HEK293 (cell line): ENCODE results near the gene PCDH1.

ENCODE experiments used
- HIC1 ChIP-seq: fragments of 450-650 bp; formaldehyde crosslinking; IDR thresholded peaks from 2 replicates; pipeline ENCODE4 v1.5.1; 2016; ENCODE audit warnings: missing biosample characterization, missing genetic modification characterization
- HOXC10 ChIP-seq: sonication (generic); formaldehyde crosslinking; IDR thresholded peaks from 2 replicates; pipeline ENCODE4 v1.8.1; 2023; ENCODE audit warnings: mild to moderate bottlenecking, missing genetic modification reagents
- RBAK ChIP-seq: fragments of 450-650 bp; formaldehyde crosslinking; IDR thresholded peaks from 2 replicates; pipeline ENCODE4 v1.5.1; 2016; ENCODE audit warnings: missing biosample characterization, missing genetic modification characterization
- YY2 ChIP-seq: fragments of 450-650 bp; formaldehyde crosslinking; IDR thresholded peaks from 2 replicates; pipeline ENCODE4 v1.5.1; 2016; ENCODE audit warnings: missing biosample characterization, missing genetic modification characterization
- ZBTB11 ChIP-seq: fragments of 450-650 bp; formaldehyde crosslinking; conservative IDR thresholded peaks from 2 replicates; pipeline ENCODE4 v1.5.1; 2016; ENCODE audit warnings: low read depth, missing biosample characterization, missing genetic modification characterization
- ZBTB20 ChIP-seq: fragments of 450-650 bp; formaldehyde crosslinking; IDR thresholded peaks from 2 replicates; pipeline ENCODE4 v1.5.1; 2016; ENCODE audit warnings: missing biosample characterization, missing genetic modification characterization
- ZBTB44 ChIP-seq: fragments of 450-650 bp; IDR thresholded peaks from 2 replicates; pipeline ENCODE4 v1.5.1; 2018; ENCODE audit warnings: missing biosample characterization, mild to moderate bottlenecking, missing genetic modification characterization
- ZBTB6 ChIP-seq: fragments of 450-650 bp; formaldehyde crosslinking; IDR thresholded peaks from 2 replicates; pipeline ENCODE4 v1.5.1; 2017; ENCODE audit warnings: missing biosample characterization, missing genetic modification characterization
- ZBTB7A ChIP-seq: fragments of 450-650 bp; formaldehyde crosslinking; IDR thresholded peaks from 2 replicates; pipeline ENCODE4 v1.5.1; 2016; ENCODE audit warnings: low read depth, missing biosample characterization, missing genetic modification characterization
- ZFHX2 ChIP-seq: fragments of 450-650 bp; formaldehyde crosslinking; conservative IDR thresholded peaks from 2 replicates; pipeline ENCODE4 v1.5.1; 2016; ENCODE audit warnings: missing biosample characterization, missing genetic modification characterization
- ZNF114 ChIP-seq: fragments of 450-650 bp; formaldehyde crosslinking; IDR thresholded peaks from 2 replicates; pipeline ENCODE4 v1.5.0; 2017; ENCODE audit warnings: missing biosample characterization, missing genetic modification characterization
- ZNF155 ChIP-seq: fragments of 450-650 bp; formaldehyde crosslinking; IDR thresholded peaks from 2 replicates; pipeline ENCODE4 v1.5.1; 2016; ENCODE audit warnings: missing biosample characterization, missing genetic modification characterization
- ZNF23 ChIP-seq: fragments of 450-650 bp; formaldehyde crosslinking; IDR thresholded peaks from 2 replicates; pipeline ENCODE4 v1.5.1; 2016; ENCODE audit warnings: missing biosample characterization, missing genetic modification characterization, borderline replicate concordance
- ZNF24 ChIP-seq: fragments of 450-650 bp; formaldehyde crosslinking; IDR thresholded peaks from 2 replicates; pipeline ENCODE4 v1.5.1; 2016; ENCODE audit warnings: missing biosample characterization, missing genetic modification characterization
- ZNF423 ChIP-seq: fragments of 450-650 bp; formaldehyde crosslinking; IDR thresholded peaks from 2 replicates; pipeline ENCODE4 v1.5.1; 2016; ENCODE audit warnings: missing biosample characterization, missing genetic modification characterization
- ZNF529 ChIP-seq: fragments of 450-650 bp; formaldehyde crosslinking; IDR thresholded peaks from 2 replicates; pipeline ENCODE4 v1.5.1; 2017; ENCODE audit warnings: missing genetic modification characterization, missing biosample characterization; ENCODE audit not compliant: insufficient replicate concordance
- ZNF560 ChIP-seq: fragments of 450-650 bp; formaldehyde crosslinking; IDR thresholded peaks from 2 replicates; pipeline ENCODE4 v1.5.1; 2017; ENCODE audit warnings: missing biosample characterization, missing genetic modification characterization, borderline replicate concordance
- ZNF561 ChIP-seq: fragments of 450-650 bp; IDR thresholded peaks from 2 replicates; pipeline ENCODE4 v1.5.1; 2018; ENCODE audit warnings: missing biosample characterization, missing genetic modification characterization, borderline replicate concordance
- ZNF600 ChIP-seq: fragments of 450-650 bp; formaldehyde crosslinking; IDR thresholded peaks from 2 replicates; pipeline ENCODE4 v1.5.1; 2016; ENCODE audit warnings: missing biosample characterization, missing genetic modification characterization
- ZNF645 ChIP-seq: fragments of 450-650 bp; formaldehyde crosslinking; IDR thresholded peaks from 2 replicates; pipeline ENCODE4; 2016; ENCODE audit warnings: missing biosample characterization, missing genetic modification characterization
- ZNF654 ChIP-seq: fragments of 450-650 bp; formaldehyde crosslinking; IDR thresholded peaks from 2 replicates; pipeline ENCODE4 v1.5.1; 2016; ENCODE audit warnings: low read depth, missing biosample characterization, missing genetic modification characterization
- ZNF658 ChIP-seq: fragments of 450-650 bp; formaldehyde crosslinking; IDR thresholded peaks from 2 replicates; pipeline ENCODE4; 2016; ENCODE audit warnings: missing biosample characterization, missing genetic modification characterization
- ZNF692 ChIP-seq: fragments of 450-650 bp; formaldehyde crosslinking; IDR thresholded peaks from 2 replicates; pipeline ENCODE4 v1.5.1; 2016; ENCODE audit warnings: missing biosample characterization, missing genetic modification characterization
- ZNF76 ChIP-seq: fragments of 450-650 bp; formaldehyde crosslinking; IDR thresholded peaks from 2 replicates; pipeline ENCODE4; 2016; ENCODE audit warnings: low read depth, missing biosample characterization, missing genetic modification characterization, borderline replicate concordance
- ZNF785 ChIP-seq: fragments of 450-650 bp; formaldehyde crosslinking; IDR thresholded peaks from 2 replicates; pipeline ENCODE4 v1.5.1; 2016; ENCODE audit warnings: missing biosample characterization, missing genetic modification characterization
- ZNF792 ChIP-seq: fragments of 450-650 bp; formaldehyde crosslinking; IDR thresholded peaks from 2 replicates; pipeline ENCODE4 v1.5.1; 2016; ENCODE audit warnings: missing biosample characterization, missing genetic modification characterization
- TF ChIP-seq, protein P1 (sequence below): fragments of 450-650 bp; formaldehyde crosslinking; optimal IDR thresholded peaks from 2 replicates; pipeline ENCODE3; 2016; ENCODE audit warnings: missing biosample characterization, mild to moderate bottlenecking, missing genetic modification characterization

PCDH1 gene

GRCh38 chr5:141875795-141876627 is 2.2 kb downstream of the PCDH1 start (continued):
- TF ChIP-seq ZBTB44 (tag by site-specific recombination) (no peak), ZNF24 (tag by site-specific recombination) (no peak; the same call in 1 of the 2 replicates), ZNF76 (tag by site-specific recombination) (no peak), ZNF114 (tag by site-specific recombination) (no peak), ZBTB7A (tag by site-specific recombination) (no peak), ZNF692 (tag by site-specific recombination) (0 out of 2 replicates have a peak, but pooled peaks have one; percentile 24), ZBTB6 (tag by site-specific recombination) (no peak), ZNF645 (no peak), ZNF155 (tag by site-specific recombination) (no peak), RBAK (no peak), ZNF654 (tag by site-specific recombination) (no peak), ZNF658 (tag by site-specific recombination) (no peak), ZNF560 (no peak), HIC1 (tag by site-specific recombination) (no peak), ZNF23 (no peak), YY2 (tag by site-specific recombination) (no peak), ZNF785 (no peak), ZNF423 (tag by site-specific recombination) (0 out of 2 replicates have a peak, but pooled peaks have one; percentile 50), ZNF561 (tag by site-specific recombination) (0 out of 2 replicates have a peak, but pooled peaks have one; percentile 51), ZFHX2 (tag by site-specific recombination) (peak; percentile 51), ZNF600 (0 out of 2 replicates have a peak, but pooled peaks have one; percentile 33), ZBTB11 (no peak; the same call in 1 of the 2 replicates), HOXC10 (CRISPR knock-in tag) (no peak), ZNF529 (tag by site-specific recombination) (no peak), ZNF792 (tag by site-specific recombination) (no peak), ZBTB20 (tag by site-specific recombination) (peak; percentile 17; the same call in 1 of the 2 replicates)
- TF ChIP-seq, protein P1, sequence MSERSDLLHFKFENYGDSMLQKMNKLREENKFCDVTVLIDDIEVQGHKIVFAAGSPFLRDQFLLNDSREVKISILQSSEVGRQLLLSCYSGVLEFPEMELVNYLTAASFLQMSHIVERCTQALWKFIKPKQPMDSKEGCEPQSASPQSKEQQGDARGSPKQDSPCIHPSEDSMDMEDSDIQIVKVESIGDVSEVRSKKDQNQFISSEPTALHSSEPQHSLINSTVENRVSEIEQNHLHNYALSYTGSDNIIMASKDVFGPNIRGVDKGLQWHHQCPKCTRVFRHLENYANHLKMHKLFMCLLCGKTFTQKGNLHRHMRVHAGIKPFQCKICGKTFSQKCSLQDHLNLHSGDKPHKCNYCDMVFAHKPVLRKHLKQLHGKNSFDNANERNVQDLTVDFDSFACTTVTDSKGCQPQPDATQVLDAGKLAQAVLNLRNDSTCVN (tag by site-specific recombination) = peak; percentile 76
